Spleen (tissue), 11 donors: Measurements from ENCODE around the gene NECTIN1. TPM values are rescaled to one million over a fixed set of nuclear protein-coding genes. Genes with fewer than 3 reads are reported as not detected.

Experiments used
- DNase-seq: peaks from one replicate; pipeline ENCODE4 v3.0.0-alpha.2; 2020
- H3K27ac ChIP-seq, 8 donors: fragments of 200-600 bp; sonication (generic) in 7 of 8; 1 replicate in 4 of 8; 2 replicates in 4 of 8; pipeline versions ENCODE4 v1.5.0 to v1.8.0; 2016 to 2021; ENCODE audit warnings: inconsistent platforms in 4 of 8, mild to moderate bottlenecking in 4 of 8, moderate library complexity in 1 of 8
- H3K27me3 ChIP-seq, 7 donors: fragments of 200-600 bp; sonication (generic) in 6 of 7; replicated peaks in 1 of 7; 1 replicate in 4 of 7; 2 replicates in 3 of 7; pipeline versions ENCODE4 v1.5.0 to v1.8.0; 2016 to 2021; ENCODE audit warnings: inconsistent platforms in 3 of 7, mild to moderate bottlenecking in 1 of 7
- H3K36me3 ChIP-seq, 6 donors: fragments of 200-600 bp; sonication (generic) in 5 of 6; 1 replicate in 4 of 6; 2 replicates in 2 of 6; pipeline versions ENCODE4 v1.5.0 to v1.8.0; 2016 to 2021; ENCODE audit warnings: inconsistent platforms in 2 of 6
- H3K4me1 ChIP-seq, 6 donors: fragments of 200-600 bp; sonication (generic) in 5 of 6; 1 replicate in 3 of 6; 2 replicates in 3 of 6; pipeline versions ENCODE4 v1.5.0 to v1.8.0; 2016 to 2021; ENCODE audit warnings: inconsistent platforms in 3 of 6
- H3K4me3 ChIP-seq, 8 donors: fragments of 200-600 bp; sonication (generic) in 7 of 8; 1 replicate in 4 of 8; 2 replicates in 4 of 8; pipeline versions ENCODE4 v1.5.0 to v1.8.0; 2016 to 2021; ENCODE audit warnings: inconsistent platforms in 4 of 8, mild to moderate bottlenecking in 4 of 8, moderate library complexity in 2 of 8
- H3K9me3 ChIP-seq, 8 donors: fragments of 200-600 bp; sonication (generic) in 7 of 8; 1 replicate in 4 of 8; 2 replicates in 4 of 8; pipeline versions ENCODE4 v1.5.0 to v1.8.0; 2016 to 2021; ENCODE audit warnings: inconsistent platforms in 4 of 8
- POLR2A ChIP-seq, 3 donors: fragments of 450-650 bp; IDR thresholded peaks; one replicate each; pipeline ENCODE4 v1.5.1; 2017; ENCODE audit warnings: antibody characterized with exemption in 3 of 3, mild to moderate bottlenecking in 1 of 3
- POLR2AphosphoS5 ChIP-seq, 3 donors: sonication (generic); formaldehyde crosslinking; IDR thresholded peaks; one replicate each; pipeline ENCODE4 v1.5.1; 2017; ENCODE audit warnings: antibody characterized with exemption in 3 of 3
- WGBS, 5 donors: extraction: QIAGEN DNeasy Blood & Tissue Kit in 3 of 5; methylation state at CpG; one replicate each; pipeline versions ENCODE4 v1.1.5 to v1.1.7; 2013 to 2018; 5-methylcytosine and 5-hydroxymethylcytosine counted together
- intact Hi-C: fragments of 100-400 bp; cut with DNase I; formaldehyde crosslinking; loops from one replicate; pipeline ENCODE4 v1.15.0; 2023; ENCODE audit warnings: low total_unique reads
- polyA plus RNA-seq, 3 donors: library from polyadenylated mRNA; stranded (reverse); fragments of 200-250 nt; gene quantifications; one replicate each; pipeline ENCODE4 v1.2.1, GENCODE V29; 2013
- total RNA-seq, 7 donors: library from RNA; depleted of rRNA in 3 of 7; stranded (reverse); fragments of >200 nt in 3 of 7; fragmentation: NEBNext Ultra II Directional in 4 of 7; extraction: Animal tissue kit (Norgen Biotek cat#: 25700) in 4 of 7; gene quantifications; one replicate each; pipeline versions ENCODE4 v1.1.0 to v1.2.1, GENCODE V29; 2016 to 2021
- TF ChIP-seq, protein P1 (sequence below), 11 experiments: fragments of 200-600 bp in 7 of 11; fragments of 450-650 bp in 4 of 11; sonication (generic) in 4 of 11; IDR thresholded peaks in 8 of 11; conservative IDR thresholded peaks in 3 of 11; 1 replicate in 7 of 11; 2 replicates in 4 of 11; pipeline versions ENCODE4 v1.4.0 to v1.8.0; 2016 to 2021; ENCODE audit warnings: antibody characterized with exemption in 11 of 11, inconsistent platforms in 4 of 11, mild to moderate bottlenecking in 1 of 11
- donor health status: healthy with polysubstance abuse.
- donor health status: DM: no; HTN: no; CAD: no; lungs with moderate emphysema.
- donor health status: DM: no; HTN: no; CAD: no.
- donor health status: Bipolar disorder and iron deficiency.
- donor health status: healthy.
- donor health status: DM: no; HTN: no; CAD: no.
- donor health status: DM: yes; HTN: yes; CAD: no.

Gene NECTIN1
- total and polyA plus RNA-seq, 10 donors = 0.67 to 16.2 (median 5.8) TPM

DNA sequence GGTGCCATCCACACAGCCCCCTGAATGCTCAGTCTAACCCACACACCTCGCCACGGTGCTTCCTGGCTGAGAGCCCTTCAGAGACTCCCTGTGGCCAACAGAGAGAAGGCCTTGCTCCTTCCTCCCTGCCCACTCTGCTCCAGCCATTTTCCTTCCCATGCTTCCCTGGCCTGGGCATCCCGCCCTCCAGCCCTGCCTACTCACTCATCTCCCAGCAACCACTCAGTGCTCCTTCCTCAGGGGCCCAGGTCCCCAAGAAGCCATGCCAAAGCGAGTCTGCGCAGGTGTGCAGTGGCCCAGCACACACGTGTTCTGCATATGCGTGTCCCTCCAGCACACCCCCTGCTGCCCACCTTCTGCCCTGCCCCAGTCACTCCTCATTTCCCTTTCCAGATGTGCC lies 56.4 kb downstream of the NECTIN1 start:
- Histone ChIP-seq H3K4me1 (peaks cover 0 to 60% (median 41%) of the 10 kb centered on the region in 6 donors), H3K27ac (peak overlapping the region in 5 of 8 donors; percentile 29 to 55 (median 53)), H3K9me3 (peaks cover 0 to 5% (median 0%) of the 10 kb centered on the region in 8 donors), H3K27me3 (no peaks in the 10 kb centered on the region), H3K36me3 (peaks cover 0 to 28% (median under 1%) of the 10 kb centered on the region in 6 donors), H3K4me3 (no peak overlapping the region)
- TF ChIP-seq, protein P1, sequence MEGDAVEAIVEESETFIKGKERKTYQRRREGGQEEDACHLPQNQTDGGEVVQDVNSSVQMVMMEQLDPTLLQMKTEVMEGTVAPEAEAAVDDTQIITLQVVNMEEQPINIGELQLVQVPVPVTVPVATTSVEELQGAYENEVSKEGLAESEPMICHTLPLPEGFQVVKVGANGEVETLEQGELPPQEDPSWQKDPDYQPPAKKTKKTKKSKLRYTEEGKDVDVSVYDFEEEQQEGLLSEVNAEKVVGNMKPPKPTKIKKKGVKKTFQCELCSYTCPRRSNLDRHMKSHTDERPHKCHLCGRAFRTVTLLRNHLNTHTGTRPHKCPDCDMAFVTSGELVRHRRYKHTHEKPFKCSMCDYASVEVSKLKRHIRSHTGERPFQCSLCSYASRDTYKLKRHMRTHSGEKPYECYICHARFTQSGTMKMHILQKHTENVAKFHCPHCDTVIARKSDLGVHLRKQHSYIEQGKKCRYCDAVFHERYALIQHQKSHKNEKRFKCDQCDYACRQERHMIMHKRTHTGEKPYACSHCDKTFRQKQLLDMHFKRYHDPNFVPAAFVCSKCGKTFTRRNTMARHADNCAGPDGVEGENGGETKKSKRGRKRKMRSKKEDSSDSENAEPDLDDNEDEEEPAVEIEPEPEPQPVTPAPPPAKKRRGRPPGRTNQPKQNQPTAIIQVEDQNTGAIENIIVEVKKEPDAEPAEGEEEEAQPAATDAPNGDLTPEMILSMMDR (IDR thresholded peaks at IDR 0.05 in 8 of 11, conservative IDR thresholded peaks at IDR 0.05 in 3 of 11) = no peak
- TF ChIP-seq POLR2AphosphoS5 (IDR thresholded peaks at IDR 0.05) (no peak), POLR2A (IDR thresholded peaks at IDR 0.05) (no peak)
- DNase-seq = no peak
- WGBS, 5 donors = 77 to 87% (median 83%) methylated on average over 7 of the region's 7 CpGs
- intact Hi-C loops = no loop called here

DNA sequence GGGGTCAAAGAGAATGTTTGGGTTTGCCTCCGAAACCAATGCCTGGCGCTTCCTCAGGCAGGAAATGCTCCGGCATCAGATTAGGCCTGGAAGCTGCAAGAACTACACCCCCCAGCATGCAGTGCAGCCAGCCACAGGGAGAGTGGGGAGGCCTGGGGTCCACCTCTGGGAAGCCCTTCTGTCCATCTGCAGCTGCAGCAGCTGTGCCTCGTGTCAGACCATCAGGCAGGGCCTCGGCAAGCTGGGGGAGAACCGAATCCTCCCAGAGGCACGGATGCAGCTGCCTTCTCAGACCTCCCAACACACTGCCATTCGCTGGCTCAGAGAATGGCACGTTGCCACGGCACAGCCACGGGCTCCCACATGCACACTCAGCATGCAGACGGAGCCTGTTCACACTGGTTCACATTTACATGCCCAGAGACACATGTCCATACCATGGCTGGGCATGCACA lies 57.4 kb downstream of the NECTIN1 start:
- peaks cover 0 to 59% (median 41%) of the 10 kb centered on the region in 6 donors for H3K4me1 ChIP-seq
- peak overlapping the region in 5 of 8 donors; percentile 29 to 55 (median 53) for H3K27ac ChIP-seq
- 49 to 72% (median 68%) methylated on average over 7 to 12 of the region's 12 CpGs for WGBS, 5 donors
- H3K9me3 ChIP-seq = no peaks in the 10 kb centered on the region
- TF ChIP-seq, protein P1 (IDR thresholded peaks at IDR 0.05 in 8 of 11, conservative IDR thresholded peaks at IDR 0.05 in 3 of 11) = no peak
- peak in 1 of 3 donors; percentile 10 for TF ChIP-seq POLR2AphosphoS5 (IDR thresholded peaks at IDR 0.05)
- peaks cover 0 to 18% (median 0%) of the 10 kb centered on the region in 6 donors for H3K36me3 ChIP-seq
- intact Hi-C loops = no loop called here
- no peak overlapping the region for H3K4me3 ChIP-seq
- peaks cover 0 to under 1% (median 0%) of the 10 kb centered on the region in 7 donors for H3K27me3 ChIP-seq
- no peak for DNase-seq

DNA sequence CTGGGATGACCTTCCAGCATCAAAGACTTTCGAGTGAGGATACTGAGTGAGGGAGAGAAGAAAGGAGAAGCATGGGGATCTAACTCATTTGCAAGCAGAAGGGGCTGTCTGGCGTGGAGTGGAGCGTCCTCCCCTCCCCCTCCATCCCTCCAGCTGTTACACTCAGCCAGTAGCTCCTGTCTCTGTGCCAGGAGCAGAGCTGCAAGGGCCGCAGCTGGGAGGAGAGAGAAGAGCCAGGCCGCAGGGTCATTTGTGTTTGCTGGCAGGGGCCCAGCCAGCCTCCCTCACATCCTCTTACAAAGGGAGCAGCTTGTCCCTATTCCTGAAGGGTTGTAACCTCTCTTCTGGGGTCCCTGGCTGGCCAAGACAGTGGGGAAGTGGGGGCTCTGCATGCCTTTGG lies 57.9 kb downstream of the NECTIN1 start:
- Histone ChIP-seq H3K36me3 (peaks cover 0 to 18% (median 0%) of the 10 kb centered on the region in 6 donors), H3K4me3 (no peak overlapping the region), H3K9me3 (no peaks in the 10 kb centered on the region), H3K27me3 (peaks cover 0 to 6% (median 0%) of the 10 kb centered on the region in 7 donors), H3K4me1 (peaks cover 0 to 59% (median 39%) of the 10 kb centered on the region in 6 donors), H3K27ac (peak overlapping the region in 5 of 8 donors; percentile 29 to 55 (median 53))
- DNase-seq = no peak
- intact Hi-C loops = no loop called here
- TF ChIP-seq POLR2A (IDR thresholded peaks at IDR 0.05) (no peak), POLR2AphosphoS5 (IDR thresholded peaks at IDR 0.05) (peak; percentile 52 to 74 (median 69))
- TF ChIP-seq, protein P1 (IDR thresholded peaks at IDR 0.05 in 8 of 11, conservative IDR thresholded peaks at IDR 0.05 in 3 of 11) = no peak
- WGBS, 5 donors = 27 to 50% (median 34%) methylated on average over 4 to 5 of the region's 5 CpGs

DNA sequence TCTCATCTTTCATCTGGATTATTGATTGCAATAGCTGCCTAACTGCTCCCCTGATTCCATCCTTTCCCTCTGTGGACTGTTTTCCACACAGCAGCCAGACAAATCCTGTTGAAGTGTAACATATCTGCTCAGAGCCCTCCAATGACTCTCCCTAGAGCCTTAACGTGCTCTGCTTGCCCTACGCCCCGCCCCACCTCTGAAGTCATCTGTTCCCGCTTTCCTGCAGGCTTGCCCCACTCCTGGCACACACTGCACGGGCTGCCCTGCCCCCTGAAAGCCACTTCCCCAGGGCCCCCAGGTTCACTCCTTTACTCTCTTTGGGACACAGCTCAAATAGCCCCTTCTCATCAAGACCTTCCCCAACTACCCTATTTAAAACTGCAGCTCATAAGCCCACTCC lies 59.5 kb downstream of the NECTIN1 start:
- WGBS, 5 donors = 49 to 75% (median 71%) methylated on average over 5 of the region's 5 CpGs
- no peak for DNase-seq
- Histone ChIP-seq H3K4me3 (no peak overlapping the region), H3K27ac (no peak overlapping the region), H3K4me1 (peaks cover 0 to 49% (median 35%) of the 10 kb centered on the region in 6 donors), H3K27me3 (peaks cover 0 to 9% (median 0%) of the 10 kb centered on the region in 7 donors), H3K36me3 (peaks cover 0 to 24% (median 0%) of the 10 kb centered on the region in 6 donors), H3K9me3 (no peaks in the 10 kb centered on the region)
- TF ChIP-seq POLR2A (IDR thresholded peaks at IDR 0.05) (no peak), POLR2AphosphoS5 (IDR thresholded peaks at IDR 0.05) (no peak)
- TF ChIP-seq, protein P1 (IDR thresholded peaks at IDR 0.05 in 8 of 11, conservative IDR thresholded peaks at IDR 0.05 in 3 of 11) = no peak
- intact Hi-C loops = loop anchor here (5.0 kb wide), 1 partner anchor 438 kb away; no protein-coding TSS in a partner anchor
